Epithelial cell of proximal tubule (primary cell): ENCODE data around the gene CIBAR2. TPM values are rescaled to one million over a fixed set of nuclear protein-coding genes. Genes with fewer than 3 reads are reported as not detected.

Source experiments
- DNase-seq: peaks from one replicate; pipeline ENCODE4 v3.0.0-alpha.2; 2011; ENCODE audit warnings: low read depth
- H3K4me3 ChIP-seq: 2 replicates; pipeline ENCODE4 v1.5.1; 2011; ENCODE audit warnings: low read depth, mild to moderate bottlenecking, low read length
- total RNA-seq: library from RNA; depleted of rRNA; stranded (reverse); fragments of >200 nt; gene quantifications from 2 replicates; pipeline ENCODE4 v1.2.3, GENCODE V29; 2015
- TF ChIP-seq, protein P1 (sequence below): conservative IDR thresholded peaks from 2 replicates; pipeline ENCODE4 v1.5.1; 2012; ENCODE audit warnings: low read depth, mild to moderate bottlenecking, low read length

The CIBAR2 gene
- total RNA-seq, 1 donor from 2014 or later = not detected

DNA sequence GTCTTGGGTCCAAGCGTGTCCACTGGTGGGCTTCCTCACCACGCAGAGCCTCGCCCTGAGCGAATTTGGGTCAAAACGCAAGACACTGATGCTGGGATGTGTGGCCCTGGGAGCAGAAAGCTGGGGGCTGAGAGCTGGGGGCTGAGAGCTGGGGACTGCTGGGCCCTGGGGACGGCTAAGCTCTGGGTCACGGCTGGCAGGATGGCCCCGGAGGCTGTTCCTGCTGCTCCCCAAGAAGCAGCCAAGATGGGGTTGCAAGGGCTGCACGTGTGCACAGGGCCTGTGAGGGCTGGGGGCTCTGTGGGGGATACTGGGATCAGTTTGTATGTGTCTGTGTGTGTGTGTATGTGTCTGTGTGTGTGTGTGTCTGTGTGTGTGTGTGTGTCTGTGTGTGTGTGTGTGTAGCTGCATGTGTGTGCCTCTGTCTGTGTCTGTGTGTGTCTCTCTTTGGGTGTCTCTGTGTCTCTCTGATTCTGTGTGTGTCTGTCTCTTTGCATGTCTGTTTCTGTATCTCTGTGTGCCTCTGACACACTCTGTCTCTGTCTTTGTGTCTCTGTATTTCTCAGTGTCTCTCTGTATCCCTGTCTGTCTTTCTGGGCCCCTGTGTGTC, 38.2 kb upstream of the CIBAR2 start:
- TF ChIP-seq, protein P1, sequence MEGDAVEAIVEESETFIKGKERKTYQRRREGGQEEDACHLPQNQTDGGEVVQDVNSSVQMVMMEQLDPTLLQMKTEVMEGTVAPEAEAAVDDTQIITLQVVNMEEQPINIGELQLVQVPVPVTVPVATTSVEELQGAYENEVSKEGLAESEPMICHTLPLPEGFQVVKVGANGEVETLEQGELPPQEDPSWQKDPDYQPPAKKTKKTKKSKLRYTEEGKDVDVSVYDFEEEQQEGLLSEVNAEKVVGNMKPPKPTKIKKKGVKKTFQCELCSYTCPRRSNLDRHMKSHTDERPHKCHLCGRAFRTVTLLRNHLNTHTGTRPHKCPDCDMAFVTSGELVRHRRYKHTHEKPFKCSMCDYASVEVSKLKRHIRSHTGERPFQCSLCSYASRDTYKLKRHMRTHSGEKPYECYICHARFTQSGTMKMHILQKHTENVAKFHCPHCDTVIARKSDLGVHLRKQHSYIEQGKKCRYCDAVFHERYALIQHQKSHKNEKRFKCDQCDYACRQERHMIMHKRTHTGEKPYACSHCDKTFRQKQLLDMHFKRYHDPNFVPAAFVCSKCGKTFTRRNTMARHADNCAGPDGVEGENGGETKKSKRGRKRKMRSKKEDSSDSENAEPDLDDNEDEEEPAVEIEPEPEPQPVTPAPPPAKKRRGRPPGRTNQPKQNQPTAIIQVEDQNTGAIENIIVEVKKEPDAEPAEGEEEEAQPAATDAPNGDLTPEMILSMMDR = no peak
- H3K4me3 ChIP-seq = no peak overlapping the region
- no peak for DNase-seq

DNA sequence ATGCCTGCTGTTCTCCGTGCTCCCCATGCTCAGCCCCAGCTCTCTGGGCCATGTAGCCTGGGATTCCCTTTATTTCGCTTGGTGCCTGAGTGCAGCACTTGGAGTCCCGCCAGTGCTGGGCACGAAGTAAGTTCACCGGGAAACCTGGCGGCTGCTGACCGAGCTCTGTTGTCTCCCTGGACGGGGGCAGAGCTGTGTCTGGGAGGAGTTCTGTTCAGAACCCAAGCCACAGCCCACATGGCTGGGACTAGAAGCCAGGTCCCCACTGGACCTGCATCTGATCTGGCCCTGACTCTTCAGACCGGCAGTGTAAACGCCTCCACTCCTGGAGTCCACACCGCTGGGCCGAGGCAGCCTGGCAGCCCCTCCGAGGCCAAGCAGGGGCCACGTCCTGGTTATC, 37.5 kb upstream of the CIBAR2 start:
- DNase-seq = no peak
- H3K4me3 ChIP-seq = no peak overlapping the region
- TF ChIP-seq, protein P1 = no peak

DNA sequence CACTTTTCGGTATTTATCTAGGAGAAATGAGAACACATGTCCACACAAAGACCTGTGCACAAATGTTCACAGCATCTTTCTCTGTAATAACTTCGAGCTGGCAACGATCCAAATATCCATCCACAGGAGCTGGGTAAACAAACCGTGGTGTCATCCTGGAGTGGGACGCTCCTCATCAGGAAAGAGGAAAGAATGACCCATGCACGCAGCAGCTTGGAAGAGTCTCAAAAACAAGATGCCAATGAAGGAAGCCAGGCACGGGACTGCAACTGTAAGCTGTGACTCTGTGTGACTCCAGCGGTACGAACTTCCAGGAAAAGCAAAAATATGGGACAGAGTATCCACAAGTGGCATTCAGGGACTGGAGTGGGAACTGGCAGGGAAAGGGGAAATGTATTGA, 36.7 kb upstream of the CIBAR2 start:
- TF ChIP-seq, protein P1 = no peak
- no peak overlapping the region for H3K4me3 ChIP-seq
- DNase-seq = no peak

DNA sequence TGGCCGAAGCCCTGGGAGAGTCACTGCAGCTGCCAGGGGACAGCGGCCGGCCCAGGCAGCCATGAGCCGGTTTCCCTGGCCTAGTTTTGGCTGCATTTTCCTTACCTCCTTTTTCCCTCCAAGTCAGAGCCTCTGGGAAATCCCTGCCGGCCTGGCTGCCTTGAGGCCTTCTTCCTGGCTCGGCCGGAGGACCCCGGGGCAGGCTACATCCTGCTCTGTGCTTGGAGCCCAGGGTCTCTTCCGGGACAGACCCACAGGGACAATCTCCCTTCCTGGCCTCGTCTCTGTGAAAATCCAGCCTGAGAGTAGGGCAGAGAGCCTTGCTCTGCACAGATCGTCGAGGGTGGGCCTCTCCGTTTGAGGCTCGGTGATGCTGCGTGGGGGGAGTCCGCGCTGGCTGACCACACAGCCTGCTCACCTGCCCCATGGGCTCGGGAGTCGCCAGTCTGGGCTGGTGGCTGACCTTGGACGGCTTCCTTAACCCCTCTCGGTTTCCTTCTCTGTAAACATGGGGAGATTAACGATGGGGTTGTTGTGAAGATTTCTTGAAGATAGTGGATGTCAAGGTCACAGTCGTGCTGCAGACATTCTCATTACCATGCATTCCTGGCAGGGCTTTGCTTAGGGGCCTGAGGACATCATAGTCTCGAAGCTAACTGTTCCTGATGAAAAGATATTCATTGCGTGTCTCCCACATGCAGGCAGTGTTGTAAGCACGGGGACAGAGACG, 34.8 kb upstream of the CIBAR2 start:
- no peak overlapping the region for H3K4me3 ChIP-seq
- DNase-seq = no peak
- TF ChIP-seq, protein P1 = no peak

DNA sequence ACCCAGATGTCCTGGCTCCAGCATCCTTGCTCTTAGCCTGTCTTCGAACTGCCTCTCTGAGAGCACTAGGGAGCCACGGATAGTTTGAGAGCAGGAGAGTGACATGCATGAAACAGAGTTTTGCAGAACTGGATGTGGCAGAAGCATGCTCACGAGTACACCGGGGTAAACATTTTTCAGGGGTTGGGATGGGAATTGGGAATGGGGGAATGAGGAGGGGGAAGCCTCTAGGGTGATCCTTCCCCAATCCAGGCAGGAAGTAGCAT, 34.2 kb upstream of the CIBAR2 start:
- no peak overlapping the region for H3K4me3 ChIP-seq
- no peak for DNase-seq
- TF ChIP-seq, protein P1 = no peak

DNA sequence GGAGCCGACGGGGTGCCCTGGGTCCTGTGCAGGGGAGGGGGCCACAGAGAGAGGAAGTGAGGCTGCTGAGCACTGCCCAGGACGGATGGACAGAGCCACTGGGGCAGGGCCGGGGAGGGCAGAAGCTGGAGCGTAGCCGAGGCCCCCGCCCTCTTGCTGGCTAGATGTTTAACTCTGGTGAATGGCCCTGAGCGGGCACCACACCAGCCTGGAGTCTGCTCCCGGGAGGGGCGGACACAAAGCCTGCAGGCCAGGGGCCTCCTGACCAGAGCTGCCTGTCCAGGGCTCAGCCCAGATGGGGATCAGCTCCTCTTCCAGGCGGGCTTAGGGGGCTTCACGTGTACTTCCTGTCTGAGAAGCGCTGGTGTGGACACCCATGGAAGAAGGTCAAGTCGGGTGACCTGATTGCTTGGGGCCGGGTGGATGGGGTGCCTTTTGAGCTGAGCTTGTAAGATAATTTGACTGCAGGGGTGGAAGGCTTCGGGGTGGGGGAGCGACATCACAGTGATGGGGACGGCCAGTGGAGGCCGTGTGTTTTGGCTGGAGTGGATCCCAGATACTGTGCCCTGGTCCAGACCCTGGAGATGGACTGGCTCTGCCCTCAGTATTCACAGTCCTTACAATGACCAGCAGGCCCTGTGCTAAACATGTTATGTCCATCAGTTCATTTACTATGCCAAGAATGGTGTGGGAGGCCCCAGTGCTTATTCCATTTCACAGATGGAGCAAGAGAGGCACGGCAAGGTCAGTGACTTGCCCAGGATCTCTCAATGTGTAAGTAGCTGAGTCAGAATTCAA, 33.7 kb upstream of the CIBAR2 start:
- DNase-seq = no peak
- TF ChIP-seq, protein P1 = no peak
- H3K4me3 ChIP-seq = no peak overlapping the region
